HG02884 (cell line): ENCODE results near the gene ACADVL.

ENCODE experiments used
- ATAC-seq: cut with Tn5 transposase; IDR thresholded peaks from one replicate; pipeline ENCODE4 v1.9.1; 2021; ENCODE audit warnings: mild to moderate bottlenecking, moderate library complexity; ENCODE audit not compliant: unreplicated experiment

The ACADVL gene

DNA sequence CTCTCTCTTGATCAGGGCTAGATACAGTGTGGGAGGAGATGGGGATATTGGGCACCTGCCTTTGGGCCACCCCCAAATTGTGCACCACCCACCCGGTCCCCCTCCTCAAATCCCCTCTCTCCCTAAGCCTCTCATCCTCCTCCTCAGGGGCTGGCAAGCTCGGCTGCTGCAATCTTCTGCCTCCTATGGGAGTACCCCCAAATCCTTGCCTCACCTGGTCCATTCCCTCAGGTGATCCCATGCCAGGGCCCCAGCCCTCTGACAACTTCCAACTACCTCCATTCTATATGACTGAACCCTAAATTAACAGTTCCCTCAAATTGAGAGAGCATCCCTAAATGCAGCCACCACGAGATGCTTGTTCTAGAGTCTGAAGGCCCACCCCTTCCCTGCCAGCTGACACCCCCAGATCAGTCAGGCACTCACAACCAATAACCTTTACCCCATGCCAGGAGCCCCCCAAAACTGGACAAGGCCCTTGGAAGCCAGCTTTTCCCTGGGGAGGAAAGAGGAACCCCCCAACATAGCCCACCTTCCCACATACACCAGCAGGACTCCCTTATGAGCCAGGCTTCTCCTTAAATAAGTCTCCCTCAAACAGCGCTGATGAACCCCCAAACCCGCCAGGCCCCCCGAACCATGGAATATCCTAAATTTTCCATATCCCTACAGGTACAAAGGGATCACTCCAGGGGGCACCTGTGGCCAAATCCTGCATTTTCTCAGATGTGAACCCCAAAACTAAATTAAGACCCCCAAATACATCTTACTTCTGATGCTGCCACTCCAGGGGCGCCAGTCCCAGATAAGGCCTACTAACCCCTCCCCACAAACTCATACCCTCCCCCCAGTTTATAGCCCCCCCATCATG, 3.3 kb upstream of the ACADVL start:
- ATAC-seq: no peak

DNA sequence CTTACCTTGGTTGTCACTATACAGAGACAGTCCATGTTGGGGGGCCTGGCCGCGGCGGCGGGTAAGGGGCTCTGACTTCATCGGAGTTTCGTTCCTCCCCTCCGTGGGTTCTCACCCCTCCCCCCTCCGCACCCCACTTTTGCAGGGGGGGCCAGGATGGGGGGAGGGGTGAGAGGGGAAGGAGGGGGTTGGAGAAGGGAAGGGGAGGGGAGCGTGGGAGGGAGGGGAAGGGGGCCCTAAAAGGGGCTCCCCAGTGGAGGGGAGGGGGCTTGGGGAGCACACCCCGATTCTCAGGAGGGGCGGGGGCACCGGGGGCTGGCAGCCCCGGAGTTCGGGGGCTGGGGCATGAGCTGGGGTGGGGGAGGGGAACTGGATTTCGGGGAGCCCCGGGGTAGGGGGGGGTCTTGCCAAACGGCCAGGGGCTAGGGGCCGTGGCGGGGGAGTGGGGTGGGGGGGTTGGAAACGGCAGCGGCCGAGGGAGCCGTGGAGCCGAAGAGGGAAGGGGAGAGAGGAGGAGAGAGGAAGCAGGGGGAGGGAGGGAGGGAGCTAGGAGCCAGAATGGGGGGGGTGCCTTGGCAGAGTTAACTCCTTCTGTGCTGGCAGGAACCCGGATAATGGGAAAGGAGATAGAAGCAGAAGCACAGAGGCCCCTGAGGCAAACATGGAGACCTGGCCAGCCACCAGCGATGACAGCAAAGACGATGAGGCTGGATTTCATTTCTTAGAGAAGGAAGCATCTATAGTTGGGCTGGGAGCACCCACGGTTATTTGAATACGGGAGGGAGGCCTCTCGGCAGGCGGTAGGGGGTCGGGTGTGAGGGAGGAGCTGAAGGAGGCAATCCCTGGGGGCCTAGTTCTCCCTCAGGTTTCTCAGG, 2.4 kb upstream of the ACADVL start:
- no peak for ATAC-seq

DNA sequence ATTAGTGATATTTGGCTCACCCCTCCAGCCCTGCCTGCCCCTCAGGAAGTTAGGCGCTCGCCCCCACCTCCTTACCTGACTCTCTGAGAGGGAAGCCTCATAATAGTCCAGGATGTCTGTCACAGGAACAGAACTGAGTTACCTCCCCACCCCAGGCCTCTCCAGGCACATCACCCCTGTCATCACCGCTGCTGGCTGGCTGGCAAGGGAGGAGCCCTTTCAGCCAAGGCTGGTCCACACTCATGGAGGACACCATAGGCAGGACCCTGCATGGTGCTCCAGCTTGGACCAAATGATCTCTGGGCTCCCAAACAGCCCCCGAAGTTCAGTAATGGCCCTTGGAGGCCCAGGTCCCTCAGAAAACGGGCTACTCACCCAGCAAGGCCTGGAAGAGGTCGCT, 1.6 kb upstream of the ACADVL start:
- no peak for ATAC-seq

DNA sequence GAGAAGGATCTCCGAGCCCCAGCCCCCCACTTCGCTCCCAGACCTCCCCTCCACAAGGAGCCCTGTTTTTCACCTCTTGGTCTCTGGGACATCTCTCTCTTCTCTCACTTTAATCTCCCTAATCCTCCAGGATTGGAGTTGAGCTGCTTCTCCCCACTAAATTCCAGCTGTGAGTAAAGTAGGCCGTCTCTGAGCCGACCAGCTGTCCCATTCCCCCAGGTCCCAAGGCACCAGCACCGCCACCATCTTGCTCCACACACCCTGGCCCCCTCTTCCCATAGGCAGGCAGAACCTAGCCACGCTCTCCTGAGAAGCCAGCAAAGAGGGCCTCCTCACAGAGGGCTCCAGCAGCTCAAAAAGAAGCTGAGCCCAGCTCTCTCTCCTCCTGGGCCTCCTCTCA, 980 bp upstream of the ACADVL start:
- no peak for ATAC-seq

DNA sequence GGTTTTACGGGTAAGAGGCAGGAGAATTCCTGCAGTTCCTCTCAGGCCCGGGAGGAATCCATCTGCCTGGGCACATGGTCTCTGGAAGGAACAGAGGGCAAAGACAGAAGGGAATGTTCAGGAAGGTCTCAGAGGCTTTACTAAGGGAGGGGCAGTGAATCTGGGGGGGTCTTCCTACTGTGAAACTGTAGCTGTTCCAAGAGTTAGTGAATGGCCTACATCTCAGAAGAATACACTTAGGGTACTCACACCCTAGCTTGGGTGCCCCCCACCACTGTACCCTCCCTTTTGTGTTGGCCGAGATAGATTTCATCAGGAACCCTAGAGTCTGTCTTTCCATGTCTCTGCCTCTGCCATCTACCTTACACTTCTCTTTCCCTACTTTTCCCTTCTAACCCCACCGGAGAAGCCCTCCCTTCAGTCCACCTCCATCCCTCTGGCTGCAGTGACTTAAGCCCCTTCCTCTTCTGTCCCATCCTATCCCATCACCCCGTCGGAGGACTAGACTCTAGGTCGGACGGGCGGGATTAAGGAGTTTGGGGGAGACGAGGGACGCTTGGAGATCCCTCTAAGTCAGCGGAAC, 418 bp upstream of the ACADVL start:
- no peak for ATAC-seq

DNA sequence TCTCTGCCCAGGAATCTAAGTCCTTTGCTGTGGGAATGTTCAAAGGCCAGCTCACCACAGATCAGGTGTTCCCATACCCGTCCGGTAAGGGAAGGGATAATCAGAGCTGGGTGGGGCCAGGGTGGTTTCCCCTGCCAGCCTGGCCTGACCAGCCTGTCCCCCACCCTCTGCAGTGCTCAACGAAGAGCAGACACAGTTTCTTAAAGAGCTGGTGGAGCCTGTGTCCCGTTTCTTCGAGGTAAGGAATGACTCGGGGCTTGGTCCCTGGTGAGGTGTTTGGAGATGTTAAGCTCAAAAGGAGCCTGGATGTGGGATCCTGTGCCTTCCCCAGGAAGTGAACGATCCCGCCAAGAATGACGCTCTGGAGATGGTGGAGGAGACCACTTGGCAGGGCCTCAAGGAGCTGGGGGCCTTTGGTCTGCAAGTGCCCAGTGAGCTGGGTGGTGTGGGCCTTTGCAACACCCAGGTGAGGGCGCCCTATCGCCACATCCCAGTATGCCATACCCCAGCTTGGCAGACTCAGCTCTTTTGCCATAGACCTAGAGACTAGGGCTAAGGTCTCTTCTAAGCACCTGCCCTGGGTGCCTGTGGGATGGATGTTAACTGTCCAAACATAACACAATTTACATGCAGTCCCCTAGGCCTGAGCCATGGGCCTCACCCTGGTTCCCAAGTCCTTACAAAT, 997 bp downstream of the ACADVL start:
- no peak for ATAC-seq

DNA sequence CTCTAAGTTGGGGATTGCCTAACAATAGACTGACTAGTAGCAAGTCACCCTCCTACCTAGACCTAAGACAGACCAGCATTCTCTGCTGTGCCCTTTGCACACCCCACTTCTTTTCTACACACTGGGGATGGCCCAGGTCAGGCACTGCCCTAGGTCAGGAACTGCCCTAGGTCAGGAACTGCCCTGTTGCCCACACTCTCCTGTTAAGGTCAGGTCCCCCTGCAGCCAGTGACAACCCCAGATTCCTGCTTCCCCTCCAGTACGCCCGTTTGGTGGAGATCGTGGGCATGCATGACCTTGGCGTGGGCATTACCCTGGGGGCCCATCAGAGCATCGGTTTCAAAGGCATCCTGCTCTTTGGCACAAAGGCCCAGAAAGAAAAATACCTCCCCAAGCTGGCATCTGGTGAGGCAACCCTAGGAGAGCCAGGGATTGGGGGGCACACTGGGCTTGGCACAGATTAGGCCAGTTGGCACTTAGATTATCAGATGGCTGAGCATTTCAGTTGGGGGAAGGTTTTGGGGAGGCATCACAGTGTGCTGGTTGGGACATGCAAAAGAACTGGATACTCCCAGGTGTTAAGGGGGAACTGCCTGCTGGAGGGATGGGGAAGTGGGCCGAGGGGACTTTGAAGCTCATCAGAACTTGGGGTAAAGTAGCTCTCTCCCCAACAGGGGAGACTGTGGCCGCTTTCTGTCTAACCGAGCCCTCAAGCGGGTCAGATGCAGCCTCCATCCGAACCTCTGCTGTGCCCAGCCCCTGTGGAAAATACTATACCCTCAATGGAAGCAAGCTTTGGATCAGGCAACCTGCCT, 1.7 kb downstream of the ACADVL start:
- no peak for ATAC-seq

DNA sequence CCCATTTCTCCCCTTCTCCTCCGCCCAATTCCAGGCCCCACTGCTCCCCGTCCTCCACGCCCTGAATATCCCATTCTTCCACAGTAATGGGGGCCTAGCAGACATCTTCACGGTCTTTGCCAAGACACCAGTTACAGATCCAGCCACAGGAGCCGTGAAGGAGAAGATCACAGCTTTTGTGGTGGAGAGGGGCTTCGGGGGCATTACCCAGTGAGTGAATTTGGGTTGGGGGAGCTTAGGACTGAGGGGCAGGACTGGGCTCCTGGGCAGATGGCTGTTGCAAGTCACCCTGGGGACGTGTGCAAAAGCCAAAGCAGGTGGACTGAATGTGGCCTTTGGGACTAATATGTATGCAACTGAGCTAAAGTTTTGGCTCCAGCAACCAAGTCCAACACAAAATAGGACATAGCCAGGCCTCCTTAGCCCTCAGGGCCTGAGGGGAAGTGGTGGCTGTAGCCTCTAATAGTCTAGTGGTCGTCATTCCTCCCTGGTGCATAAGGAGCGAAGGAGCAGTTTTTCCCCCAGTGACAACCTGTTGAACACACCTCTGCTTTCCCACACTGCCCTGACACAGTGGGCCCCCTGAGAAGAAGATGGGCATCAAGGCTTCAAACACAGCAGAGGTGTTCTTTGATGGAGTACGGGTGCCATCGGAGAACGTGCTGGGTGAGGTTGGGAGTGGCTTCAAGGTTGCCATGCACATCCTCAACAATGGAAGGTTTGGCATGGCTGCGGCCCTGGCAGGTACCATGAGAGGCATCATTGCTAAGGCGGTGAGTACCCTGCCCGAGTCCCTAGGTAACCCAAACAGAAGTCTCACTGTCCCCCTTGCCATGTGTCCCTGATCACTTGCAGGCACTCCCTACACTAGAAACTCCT, 2.6 kb downstream of the ACADVL start:
- ATAC-seq: no peak

DNA sequence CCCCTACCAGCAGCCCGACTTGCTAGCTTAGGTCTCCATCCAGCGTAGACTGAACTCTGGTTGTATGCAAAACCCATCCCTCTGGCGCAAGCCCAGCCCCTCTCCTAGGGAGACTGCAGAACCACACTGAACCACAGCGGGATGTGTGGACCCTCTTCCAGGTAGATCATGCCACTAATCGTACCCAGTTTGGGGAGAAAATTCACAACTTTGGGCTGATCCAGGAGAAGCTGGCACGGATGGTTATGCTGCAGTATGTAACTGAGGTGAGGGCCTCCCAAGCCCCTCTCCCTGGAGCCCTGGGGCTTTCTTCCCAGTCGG, 3.2 kb downstream of the ACADVL start:
- ATAC-seq: no peak

DNA sequence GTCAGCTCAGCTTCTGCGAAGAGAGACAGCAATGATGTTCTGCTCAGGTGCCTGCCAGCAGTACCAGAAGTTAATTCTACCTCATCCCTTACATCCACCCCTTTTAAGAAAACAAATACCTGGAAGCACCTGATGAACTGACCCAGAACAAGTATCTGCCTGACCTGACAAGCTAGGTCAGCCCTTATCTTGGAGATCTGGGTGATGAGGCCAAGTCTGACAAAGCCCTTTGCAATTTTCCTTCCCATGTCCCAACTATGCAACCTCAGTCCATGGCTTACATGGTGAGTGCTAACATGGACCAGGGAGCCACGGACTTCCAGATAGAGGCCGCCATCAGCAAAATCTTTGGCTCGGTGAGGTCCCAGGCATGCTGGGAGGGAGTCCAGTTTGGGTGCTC, 3.6 kb downstream of the ACADVL start:
- ATAC-seq: no peak

DNA sequence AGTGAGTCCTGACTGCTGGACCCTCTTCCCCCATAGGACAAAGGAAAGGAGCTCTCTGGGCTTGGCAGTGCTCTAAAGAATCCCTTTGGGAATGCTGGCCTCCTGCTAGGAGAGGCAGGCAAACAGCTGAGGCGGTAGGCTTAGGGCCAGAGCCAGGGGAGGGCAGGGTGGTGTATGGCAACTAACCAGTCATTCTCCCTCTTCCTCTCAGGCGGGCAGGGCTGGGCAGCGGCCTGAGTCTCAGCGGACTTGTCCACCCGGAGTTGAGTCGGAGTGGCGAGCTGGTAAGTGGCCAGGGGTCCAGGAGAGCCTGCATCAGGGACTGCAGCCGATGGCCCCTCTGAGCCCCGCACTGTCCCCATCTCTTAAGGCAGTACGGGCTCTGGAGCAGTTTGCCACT, 4.4 kb downstream of the ACADVL start:
- ATAC-seq: no peak

DNA sequence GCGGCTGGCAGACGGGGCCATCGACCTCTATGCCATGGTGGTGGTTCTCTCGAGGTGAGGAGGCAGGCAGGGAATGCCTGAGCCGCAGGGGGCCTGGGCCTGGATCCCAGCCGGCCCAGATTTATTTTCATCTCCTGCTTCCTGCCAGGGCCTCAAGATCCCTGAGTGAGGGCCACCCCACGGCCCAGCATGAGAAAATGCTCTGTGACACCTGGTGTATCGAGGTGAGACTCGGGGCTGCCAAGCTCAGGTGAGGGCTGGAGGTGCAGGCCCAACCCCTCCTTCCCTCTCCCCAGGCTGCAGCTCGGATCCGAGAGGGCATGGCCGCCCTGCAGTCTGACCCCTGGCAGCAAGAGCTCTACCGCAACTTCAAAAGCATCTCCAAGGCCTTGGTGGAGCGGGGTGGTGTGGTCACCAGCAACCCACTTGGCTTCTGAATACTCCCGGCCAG, 4.9 kb downstream of the ACADVL start:
- no peak for ATAC-seq

DNA sequence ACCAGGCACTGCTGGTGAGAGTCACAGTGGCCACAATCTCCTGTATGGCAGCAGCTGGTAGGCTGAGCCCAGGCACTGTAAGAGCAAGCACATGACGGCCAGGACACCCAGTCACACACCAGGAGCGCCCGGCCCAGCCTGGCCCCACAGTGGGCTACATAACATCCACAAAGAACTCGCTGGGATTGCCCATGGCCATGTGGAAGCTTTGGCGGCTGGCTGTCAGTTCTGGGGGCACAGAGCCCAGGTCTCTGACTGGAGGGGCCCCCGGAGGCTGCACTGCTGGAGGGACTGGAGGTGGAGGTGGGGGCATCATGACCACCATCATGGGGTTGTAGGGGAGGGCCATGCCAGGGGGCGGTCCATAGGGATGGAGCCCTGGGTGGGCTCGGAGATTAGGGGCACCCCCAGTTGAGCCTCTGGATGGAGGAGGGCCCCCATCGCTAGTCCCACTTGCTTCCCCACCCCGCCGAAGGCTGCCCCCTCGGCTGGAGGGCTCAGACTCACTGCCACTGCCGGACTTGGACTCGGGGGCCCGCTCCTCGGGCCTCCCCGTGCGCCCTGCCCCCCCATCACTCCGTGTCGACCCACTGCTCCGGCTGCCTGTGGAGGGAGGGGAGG, 6.1 kb downstream of the ACADVL start:
- no peak for ATAC-seq

DNA sequence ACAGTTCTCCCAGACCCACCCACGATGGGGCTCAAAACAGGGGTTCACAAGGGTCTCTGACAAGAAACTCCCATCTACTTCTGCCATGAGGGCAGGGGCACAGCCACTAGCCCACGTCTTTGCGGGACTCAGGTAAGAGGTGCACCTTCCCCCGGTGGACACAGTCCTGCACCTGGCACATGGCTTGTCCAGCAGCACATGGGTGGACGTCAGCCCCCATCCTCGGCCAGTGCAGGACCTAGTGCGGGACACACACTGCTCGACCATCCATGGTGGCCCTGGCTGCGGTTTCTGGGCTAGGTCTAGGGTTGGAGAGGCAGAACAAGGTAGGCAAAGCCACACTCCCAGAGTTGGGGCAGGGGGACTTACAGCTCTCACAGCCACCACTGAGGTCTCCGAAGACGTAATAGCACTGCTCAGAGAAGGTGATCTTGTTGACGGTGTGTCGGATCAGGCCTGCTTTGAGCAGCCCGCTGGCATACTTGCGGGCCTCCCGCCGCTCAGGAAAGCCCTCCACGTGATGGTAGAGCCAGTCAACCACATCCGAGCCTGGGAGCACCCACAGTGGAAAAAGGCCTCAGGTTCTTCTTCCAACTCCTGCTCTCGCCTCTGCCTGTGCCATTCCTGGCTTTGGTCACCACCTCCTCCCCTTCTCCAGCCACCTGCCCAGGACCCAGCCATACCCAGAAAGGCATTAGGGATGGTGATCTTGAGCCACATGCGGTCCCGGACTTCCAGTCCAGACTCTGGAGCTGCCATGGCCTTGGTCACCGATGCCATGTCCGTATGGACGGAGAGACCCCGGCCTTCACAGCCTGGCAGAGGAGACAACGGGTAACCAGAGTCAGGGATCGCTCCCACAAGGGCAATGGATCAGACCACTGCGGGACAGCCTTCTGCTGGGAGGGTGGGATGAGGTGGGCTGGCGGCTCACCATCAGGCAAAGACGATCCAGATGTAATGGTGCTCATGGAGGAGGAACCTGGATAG, 7.3 kb downstream of the ACADVL start:
- ATAC-seq: no peak

DNA sequence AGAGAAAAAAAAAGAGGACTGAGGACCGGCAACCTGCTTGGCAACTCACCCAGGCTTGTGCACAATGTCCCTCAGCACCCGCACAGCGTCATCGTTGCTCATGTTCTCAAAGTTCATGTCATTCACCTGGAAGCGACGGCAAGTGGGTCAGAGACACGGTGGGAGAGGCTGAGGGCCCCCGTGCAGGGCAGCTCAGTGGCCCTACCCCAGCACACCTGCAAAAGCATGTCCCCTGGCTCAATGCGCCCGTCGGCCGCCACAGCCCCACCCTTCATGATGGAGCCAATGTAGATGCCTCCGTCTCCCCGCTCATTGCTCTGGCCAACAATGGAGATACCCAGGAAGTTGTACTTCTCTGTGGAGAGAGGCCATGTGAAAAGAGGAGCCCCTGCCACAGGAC, 9.2 kb downstream of the ACADVL start:
- no peak for ATAC-seq

DNA sequence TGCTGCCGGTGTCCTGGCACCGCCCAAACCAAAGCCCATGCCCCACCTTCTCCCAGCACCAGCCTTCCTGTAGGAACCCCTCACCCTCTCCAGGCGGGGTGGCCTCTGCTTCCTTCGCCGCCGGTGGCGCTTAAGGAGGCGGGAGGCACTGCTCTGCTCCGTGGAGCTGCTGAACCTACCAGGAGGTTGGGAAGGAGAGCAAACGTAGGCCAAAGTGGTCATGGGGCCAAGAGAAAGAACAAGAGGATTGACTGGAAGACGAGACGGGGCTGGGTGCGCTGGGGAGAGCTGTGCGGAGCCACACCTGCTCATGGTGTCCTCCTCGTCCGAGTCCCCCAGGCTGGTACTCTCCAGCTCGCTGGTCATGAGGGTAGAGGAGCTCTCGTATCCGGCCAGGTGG, 9.8 kb downstream of the ACADVL start:
- no peak for ATAC-seq

DNA sequence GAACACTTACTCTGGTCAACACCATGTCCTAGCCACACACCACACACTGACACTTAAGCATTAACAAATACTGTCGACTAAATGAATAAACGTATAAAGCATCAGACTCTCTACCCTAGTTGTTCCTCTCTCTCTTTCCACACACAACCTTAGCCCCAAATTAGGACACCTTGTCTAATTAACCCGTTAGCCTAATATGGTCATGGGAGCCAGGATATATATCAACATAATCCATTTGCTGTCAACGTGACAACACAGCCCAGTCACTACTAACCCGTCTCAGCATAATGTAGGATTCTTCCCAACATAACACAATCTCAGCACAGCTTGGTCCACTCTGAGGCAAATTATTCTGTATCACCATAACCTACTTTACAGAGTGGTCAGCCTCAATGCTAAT, 12.4 kb downstream of the ACADVL start:
- no peak for ATAC-seq

DNA sequence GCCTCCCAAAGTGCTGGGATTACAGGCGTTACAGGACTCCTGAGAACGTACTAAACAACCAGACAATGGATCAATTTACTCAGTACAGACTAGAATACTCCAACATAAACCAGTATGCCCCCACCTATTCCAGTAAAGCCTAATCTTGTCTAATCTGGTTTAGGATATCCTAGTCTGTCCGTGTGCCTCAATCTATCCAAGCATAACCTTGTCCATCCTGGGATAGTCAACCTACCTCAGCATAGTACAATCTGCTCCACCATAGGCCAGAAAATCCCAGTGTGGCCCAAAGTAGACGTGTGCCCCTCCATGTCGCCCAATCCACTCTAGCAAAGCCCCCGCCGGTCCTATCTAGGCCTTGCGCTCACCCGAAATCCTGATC, 14.0 kb downstream of the ACADVL start:
- no peak for ATAC-seq
